ENCODE data around the gene PRICKLE2. TPM values are rescaled to one million over a fixed set of nuclear protein-coding genes. Genes with fewer than 3 reads are reported as not detected.

PRICKLE2 gene
- total RNA-seq, 1 donor from 2014 or later: not detected

DNA sequence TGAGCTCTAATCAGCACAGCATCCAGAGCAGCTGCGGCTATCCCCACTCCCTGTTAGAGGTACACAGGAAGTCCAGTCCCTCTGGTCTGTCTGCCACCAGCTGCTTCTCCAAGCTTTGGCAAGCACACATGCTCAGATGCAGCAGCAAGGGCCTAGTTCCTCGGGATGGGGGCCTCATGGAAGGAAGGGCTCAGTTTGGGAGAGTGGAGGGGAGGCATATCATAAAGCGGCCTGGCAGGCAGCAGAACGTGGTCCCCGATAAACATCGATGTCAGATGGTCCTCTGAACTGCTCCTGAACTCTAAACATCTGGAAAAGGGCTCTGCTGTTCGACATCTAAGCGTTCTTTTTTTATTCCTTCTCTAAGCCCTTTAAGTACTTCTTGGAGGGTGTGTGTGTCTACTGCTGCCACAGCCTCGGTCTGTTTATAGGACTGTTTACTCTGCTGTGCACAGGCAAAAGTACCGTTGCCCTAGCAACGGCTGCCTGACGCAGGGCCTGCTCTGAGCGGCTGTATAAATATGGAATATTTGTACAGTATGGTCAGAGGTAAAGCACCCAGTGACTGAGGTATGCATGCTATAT is 74.6 kb downstream of the PRICKLE2 start:
- H3K4me1 Mint-ChIP-seq (ENCODE audit: low read depth): no peaks in the 10 kb centered on the region
- no peak for DNase-seq (ENCODE audit: low spot score)
- intact Hi-C loops (cut with micrococcal nuclease): no loop called here
- H3K27me3 Mint-ChIP-seq (ENCODE audit: insufficient read depth): peaks cover 2% of the 10 kb centered on the region
- H3K36me3 Mint-ChIP-seq (ENCODE audit: low read depth): no peaks in the 10 kb centered on the region
- H3K27ac Mint-ChIP-seq: no peak overlapping the region
- H3K4me3 Mint-ChIP-seq: no peak overlapping the region
- no peaks in the 10 kb centered on the region for H3K9me3 Mint-ChIP-seq

DNA sequence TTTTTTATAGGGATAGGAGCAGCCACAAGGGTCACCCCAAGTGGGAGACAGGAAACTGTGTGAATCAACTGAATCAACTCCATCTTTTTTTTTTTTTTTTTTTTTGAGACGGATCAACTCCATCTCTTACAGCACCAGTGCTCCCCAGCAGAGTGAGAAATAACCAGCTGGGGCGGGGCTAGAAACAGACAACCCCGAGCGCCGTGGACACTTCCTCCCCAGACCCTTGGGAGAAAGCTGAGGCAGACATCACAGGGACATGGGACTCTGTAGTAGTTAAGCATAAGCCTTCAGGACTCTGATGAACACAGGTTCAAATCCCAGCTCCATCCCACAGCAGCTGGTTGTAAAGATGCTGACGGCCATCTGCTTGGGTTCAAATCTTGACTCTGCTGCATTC is 75.4 kb downstream of the PRICKLE2 start:
- no peaks in the 10 kb centered on the region for H3K4me1 Mint-ChIP-seq (ENCODE audit: low read depth)
- intact Hi-C loops (cut with micrococcal nuclease): no loop called here
- no peaks in the 10 kb centered on the region for H3K9me3 Mint-ChIP-seq
- peaks cover 2% of the 10 kb centered on the region for H3K27me3 Mint-ChIP-seq (ENCODE audit: insufficient read depth)
- DNase-seq (ENCODE audit: low spot score): no peak
- no peak overlapping the region for H3K4me3 Mint-ChIP-seq
- H3K27ac Mint-ChIP-seq: no peak overlapping the region
- H3K36me3 Mint-ChIP-seq (ENCODE audit: low read depth): no peaks in the 10 kb centered on the region

DNA sequence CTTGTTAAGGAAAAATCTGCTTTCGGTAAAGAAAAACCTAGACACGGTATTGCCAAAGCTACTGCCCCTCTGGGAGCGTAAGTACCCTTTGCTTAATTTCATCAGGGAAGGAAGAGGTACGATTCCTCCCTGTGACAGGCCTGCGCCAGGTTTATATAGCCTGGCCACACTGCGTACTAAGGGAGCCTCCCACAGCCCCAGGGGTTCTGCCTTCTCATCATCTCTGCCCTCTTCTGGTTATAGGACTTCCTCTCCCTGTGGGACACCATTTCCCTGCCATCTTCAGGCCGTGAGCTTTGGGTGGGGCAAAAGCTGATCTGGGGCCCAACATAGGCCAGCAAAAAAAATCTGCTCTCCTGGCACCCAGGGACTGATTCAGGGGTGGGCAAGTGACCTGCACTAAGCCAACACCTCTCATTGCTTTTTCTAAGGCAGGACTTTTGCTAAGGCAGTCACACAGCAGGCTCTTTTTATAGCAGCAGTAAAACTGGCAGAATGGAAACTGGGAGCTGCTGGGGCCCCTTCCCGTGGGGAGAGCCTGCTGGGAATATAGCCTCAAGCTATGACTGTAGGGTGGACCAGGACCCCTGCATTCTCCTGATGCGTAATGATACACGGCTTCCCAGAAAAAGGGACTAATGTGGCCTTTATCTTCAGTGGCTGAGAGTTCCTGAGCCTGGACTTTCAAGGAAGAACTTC is 76.2 kb downstream of the PRICKLE2 start:
- intact Hi-C loops (cut with micrococcal nuclease): no loop called here
- Mint-ChIP-seq H3K27me3 (ENCODE audit: insufficient read depth) (peaks cover 2% of the 10 kb centered on the region), H3K27ac (no peak overlapping the region), H3K36me3 (ENCODE audit: low read depth) (no peaks in the 10 kb centered on the region), H3K4me3 (no peak overlapping the region), H3K9me3 (no peaks in the 10 kb centered on the region), H3K4me1 (ENCODE audit: low read depth) (no peaks in the 10 kb centered on the region)
- no peak for DNase-seq (ENCODE audit: low spot score)

DNA sequence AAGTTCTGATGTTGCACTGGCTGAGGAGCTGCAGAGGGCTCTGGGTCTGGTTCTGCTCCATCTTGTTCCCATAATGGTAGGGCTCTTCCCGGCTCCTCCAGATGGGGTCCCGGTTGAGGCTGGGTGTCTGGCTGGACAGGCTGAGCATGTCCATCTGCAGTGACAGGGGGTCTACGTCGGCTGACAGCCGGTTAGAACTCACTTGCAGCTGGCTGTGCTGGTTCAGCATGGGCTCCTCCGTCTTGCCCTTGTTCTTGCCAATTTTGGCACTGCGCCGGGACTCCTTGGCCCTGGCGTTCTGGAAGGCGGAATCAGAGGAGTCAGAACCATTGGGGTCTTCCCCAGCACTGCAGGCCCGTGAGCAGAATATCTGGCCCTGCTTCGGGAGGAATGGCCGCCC is 78.1 kb downstream of the PRICKLE2 start:
- no peak overlapping the region for H3K4me3 Mint-ChIP-seq
- H3K36me3 Mint-ChIP-seq (ENCODE audit: low read depth): no peaks in the 10 kb centered on the region
- H3K9me3 Mint-ChIP-seq: no peaks in the 10 kb centered on the region
- no peaks in the 10 kb centered on the region for H3K4me1 Mint-ChIP-seq (ENCODE audit: low read depth)
- no peak for DNase-seq (ENCODE audit: low spot score)
- peaks cover 2% of the 10 kb centered on the region for H3K27me3 Mint-ChIP-seq (ENCODE audit: insufficient read depth)
- intact Hi-C loops (cut with micrococcal nuclease): no loop called here
- no peak overlapping the region for H3K27ac Mint-ChIP-seq

DNA sequence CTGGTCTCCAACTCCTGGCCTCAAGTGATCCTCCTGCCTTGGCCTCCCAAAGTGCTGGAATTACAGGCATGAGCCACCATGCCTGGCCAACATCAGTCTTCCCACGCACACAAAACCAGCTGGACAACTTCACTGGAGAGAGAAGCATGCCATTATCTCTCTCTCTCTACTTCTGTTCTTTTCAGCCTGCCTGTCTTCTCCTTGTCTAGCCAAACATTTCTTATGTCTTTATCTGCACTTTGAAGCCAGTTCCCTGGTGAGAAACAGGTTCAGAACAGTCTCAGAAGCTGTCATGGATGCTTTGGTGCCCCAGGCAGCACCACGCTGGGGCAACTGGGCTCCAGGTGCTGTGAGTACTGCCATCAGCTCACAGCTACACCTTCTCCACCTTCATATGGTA is 79.8 kb downstream of the PRICKLE2 start:
- no peak for DNase-seq (ENCODE audit: low spot score)
- H3K36me3 Mint-ChIP-seq (ENCODE audit: low read depth): no peaks in the 10 kb centered on the region
- peaks cover 5% of the 10 kb centered on the region for H3K27me3 Mint-ChIP-seq (ENCODE audit: insufficient read depth)
- no peak overlapping the region for H3K27ac Mint-ChIP-seq
- no peak overlapping the region for H3K4me3 Mint-ChIP-seq
- intact Hi-C loops (cut with micrococcal nuclease): no loop called here
- H3K9me3 Mint-ChIP-seq: no peaks in the 10 kb centered on the region
- H3K4me1 Mint-ChIP-seq (ENCODE audit: low read depth): no peaks in the 10 kb centered on the region

DNA sequence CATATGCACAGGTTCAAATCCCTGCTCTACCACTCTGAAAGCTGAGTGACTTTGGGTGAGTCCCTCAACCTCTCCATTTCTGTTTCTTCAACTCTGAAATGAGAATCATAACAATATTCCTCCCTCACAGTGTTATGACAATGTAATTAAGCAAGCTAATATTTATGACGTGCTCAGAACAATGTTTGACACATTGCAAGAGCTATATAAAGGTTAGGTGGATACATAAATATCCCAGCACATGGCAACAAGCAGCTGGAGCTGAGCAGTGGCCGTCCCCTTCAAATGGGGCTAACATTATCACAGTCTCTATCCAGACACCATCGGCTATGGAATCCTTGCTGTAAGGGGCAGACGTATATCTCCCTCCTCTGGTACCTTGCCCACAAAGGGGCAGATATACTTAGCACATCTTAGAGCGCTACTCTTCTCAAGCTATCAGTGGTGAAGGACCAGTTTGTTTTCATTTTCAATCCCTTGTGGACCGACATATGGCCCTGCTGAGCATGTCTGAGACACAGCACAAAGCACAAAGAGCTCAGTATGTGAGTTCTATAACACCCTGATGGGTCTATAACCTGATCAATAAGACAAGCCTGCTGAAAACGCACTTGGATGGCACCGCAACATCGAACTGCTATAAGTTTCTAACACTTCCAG is 80.9 kb downstream of the PRICKLE2 start:
- H3K27me3 Mint-ChIP-seq (ENCODE audit: insufficient read depth): peaks cover 5% of the 10 kb centered on the region
- no peak overlapping the region for H3K4me3 Mint-ChIP-seq

DNA sequence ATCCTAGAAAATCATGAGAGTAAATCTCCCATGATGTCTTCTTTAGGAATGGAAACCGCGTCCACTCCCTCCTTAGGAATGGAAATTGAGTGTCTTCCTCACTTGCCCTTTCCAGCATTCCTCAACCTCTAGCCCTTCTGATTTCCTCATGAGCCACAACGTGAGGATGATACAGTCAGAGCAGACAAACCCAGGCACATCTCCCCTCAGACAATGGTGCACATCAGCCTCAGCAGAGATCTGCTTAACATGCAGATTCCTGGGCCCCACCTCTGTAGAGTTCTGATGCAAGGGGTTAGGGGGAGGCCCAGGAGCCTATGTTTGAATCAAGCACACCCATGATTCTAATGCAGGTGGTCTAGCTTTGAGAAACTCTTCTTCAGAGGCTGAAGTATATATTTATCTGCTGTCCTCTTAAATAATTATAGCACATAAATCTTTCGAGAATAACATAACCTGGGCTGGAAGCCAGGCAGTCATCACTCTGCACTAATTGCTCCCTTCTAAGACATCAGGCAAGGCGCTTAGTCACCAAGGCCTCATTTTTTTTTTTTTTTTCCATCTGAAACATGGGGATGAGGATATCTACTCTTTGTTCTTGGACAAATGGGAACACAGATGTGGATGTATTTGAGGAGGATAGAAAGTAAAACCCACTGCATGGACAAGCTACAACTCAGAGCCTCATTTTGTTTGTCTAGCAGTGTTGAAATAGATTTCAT is 81.7 kb downstream of the PRICKLE2 start:
- Mint-ChIP-seq H3K27me3 (ENCODE audit: insufficient read depth) (peaks cover 5% of the 10 kb centered on the region), H3K36me3 (ENCODE audit: low read depth) (no peaks in the 10 kb centered on the region), H3K4me1 (ENCODE audit: low read depth) (no peaks in the 10 kb centered on the region), H3K4me3 (no peak overlapping the region), H3K9me3 (no peaks in the 10 kb centered on the region), H3K27ac (no peak overlapping the region)
- intact Hi-C loops (cut with micrococcal nuclease): no loop called here
- DNase-seq (ENCODE audit: low spot score): no peak

More for the DNA sequence above, 80.9 kb downstream of the PRICKLE2 start:
- H3K4me1 Mint-ChIP-seq (ENCODE audit: low read depth): no peaks in the 10 kb centered on the region
- H3K9me3 Mint-ChIP-seq: no peaks in the 10 kb centered on the region
- DNase-seq (ENCODE audit: low spot score): no peak
- H3K27ac Mint-ChIP-seq: no peak overlapping the region
- intact Hi-C loops (cut with micrococcal nuclease): no loop called here
- H3K36me3 Mint-ChIP-seq (ENCODE audit: low read depth): no peaks in the 10 kb centered on the region

DNA sequence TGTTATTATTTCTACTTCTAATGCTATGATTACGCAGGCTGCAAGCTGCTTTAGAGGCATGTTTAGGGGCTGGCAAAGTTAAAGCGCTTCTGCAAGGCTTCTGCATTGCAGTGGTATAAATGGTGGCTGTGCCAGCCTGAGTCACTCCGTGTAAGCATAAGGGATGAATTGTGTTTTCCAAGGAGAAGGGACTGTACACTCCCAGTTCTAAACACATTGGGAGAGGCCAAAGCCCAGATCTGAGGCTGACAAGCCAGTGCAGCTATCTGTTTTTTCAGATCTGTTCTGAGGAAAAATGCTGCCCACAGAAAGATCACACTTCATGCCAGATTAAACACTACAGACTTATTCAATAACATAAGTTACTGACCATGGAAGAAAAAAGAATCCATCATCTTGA is 83.8 kb downstream of the PRICKLE2 start:
- no peak for DNase-seq (ENCODE audit: low spot score)
- intact Hi-C loops (cut with micrococcal nuclease): no loop called here
- peaks cover 5% of the 10 kb centered on the region for H3K27me3 Mint-ChIP-seq (ENCODE audit: insufficient read depth)
- no peaks in the 10 kb centered on the region for H3K9me3 Mint-ChIP-seq
- no peak overlapping the region for H3K27ac Mint-ChIP-seq
- no peak overlapping the region for H3K4me3 Mint-ChIP-seq
- no peaks in the 10 kb centered on the region for H3K36me3 Mint-ChIP-seq (ENCODE audit: low read depth)
- no peaks in the 10 kb centered on the region for H3K4me1 Mint-ChIP-seq (ENCODE audit: low read depth)

DNA sequence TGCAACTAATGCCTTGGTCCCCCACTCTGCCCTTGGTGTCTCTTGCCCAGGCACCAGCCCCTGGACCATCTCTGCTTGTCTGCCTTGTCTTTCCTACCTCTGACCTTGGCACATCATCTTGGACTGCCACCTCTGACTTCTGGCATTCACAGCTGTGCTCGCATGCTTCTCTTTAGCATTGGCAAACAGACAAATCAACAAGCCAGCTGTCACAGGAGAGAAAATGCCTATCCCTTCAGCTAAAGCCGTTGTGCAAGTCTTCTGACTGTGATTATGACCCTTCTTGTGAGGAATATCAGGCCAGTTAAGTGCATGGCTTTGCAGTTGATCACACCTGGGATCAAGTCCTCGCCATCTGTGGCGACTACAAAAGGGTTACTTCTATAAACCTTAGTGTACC is 84.6 kb downstream of the PRICKLE2 start:
- H3K27ac Mint-ChIP-seq: no peak overlapping the region
- peaks cover 5% of the 10 kb centered on the region for H3K27me3 Mint-ChIP-seq (ENCODE audit: insufficient read depth)
- intact Hi-C loops (cut with micrococcal nuclease): no loop called here
- no peak overlapping the region for H3K4me3 Mint-ChIP-seq
- H3K36me3 Mint-ChIP-seq (ENCODE audit: low read depth): no peaks in the 10 kb centered on the region
- DNase-seq (ENCODE audit: low spot score): no peak
- no peaks in the 10 kb centered on the region for H3K9me3 Mint-ChIP-seq
- H3K4me1 Mint-ChIP-seq (ENCODE audit: low read depth): no peaks in the 10 kb centered on the region

DNA sequence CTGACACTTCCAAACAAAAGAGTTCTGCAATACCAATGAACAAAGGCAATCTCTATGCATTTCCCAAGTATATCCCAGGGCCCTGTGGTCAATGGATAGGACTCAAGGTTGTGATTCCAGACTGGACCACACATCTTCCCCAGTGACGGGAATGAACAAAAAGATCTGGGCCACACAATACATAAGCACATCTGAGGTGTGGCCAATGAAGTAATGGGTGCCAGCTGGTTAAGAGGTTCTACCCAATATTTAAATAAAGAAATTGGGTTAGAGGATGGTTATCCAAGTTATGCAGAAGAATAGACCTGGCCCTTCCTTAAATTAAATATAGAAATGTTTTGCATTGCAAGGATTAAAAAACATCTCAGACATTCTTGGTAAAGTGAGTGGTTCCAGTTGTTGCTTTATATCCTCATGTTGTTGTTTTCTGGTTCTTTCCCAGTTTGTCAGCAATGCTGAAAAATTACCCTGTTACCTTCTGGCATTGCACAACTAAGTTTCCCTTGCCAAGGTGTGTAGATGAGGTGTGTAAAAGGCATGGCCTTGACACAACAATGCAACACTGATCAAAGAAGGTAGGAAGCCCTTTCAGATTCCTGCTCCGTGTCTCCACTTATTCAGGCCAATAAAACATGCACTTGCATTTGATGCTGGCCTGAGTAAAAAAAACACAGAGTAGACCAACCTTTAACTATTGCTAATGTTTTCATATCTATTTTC is 86.5 kb downstream of the PRICKLE2 start:
- no peak for DNase-seq (ENCODE audit: low spot score)
- H3K27ac Mint-ChIP-seq: no peak overlapping the region
- H3K36me3 Mint-ChIP-seq (ENCODE audit: low read depth): no peaks in the 10 kb centered on the region
- intact Hi-C loops (cut with micrococcal nuclease): no loop called here
- no peak overlapping the region for H3K4me3 Mint-ChIP-seq
- H3K4me1 Mint-ChIP-seq (ENCODE audit: low read depth): no peaks in the 10 kb centered on the region
- no peaks in the 10 kb centered on the region for H3K9me3 Mint-ChIP-seq
- peaks cover 4% of the 10 kb centered on the region for H3K27me3 Mint-ChIP-seq (ENCODE audit: insufficient read depth)

DNA sequence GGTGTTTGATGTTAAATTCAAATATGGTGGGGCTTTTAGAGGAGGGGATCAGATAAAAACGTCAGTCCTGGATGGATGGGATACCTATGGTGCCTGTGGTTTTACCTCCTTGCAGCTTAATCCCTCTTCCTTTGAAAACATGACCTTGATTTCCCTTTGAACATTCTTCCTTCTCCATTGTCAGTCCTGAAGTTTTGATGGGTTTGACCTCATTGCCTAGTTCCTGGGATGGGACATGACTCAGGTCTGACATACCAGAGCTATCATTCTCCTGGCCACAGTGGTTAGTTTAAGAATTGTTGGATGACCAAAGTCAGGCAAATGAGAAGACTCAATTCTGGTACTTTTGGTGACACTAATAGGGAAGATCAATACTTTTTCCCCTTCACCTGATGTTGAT is 87.2 kb downstream of the PRICKLE2 start:
- intact Hi-C loops (cut with micrococcal nuclease): no loop called here
- Mint-ChIP-seq H3K4me1 (ENCODE audit: low read depth) (no peaks in the 10 kb centered on the region), H3K27me3 (ENCODE audit: insufficient read depth) (peaks cover 2% of the 10 kb centered on the region), H3K27ac (no peak overlapping the region), H3K4me3 (no peak overlapping the region), H3K36me3 (ENCODE audit: low read depth) (no peaks in the 10 kb centered on the region), H3K9me3 (no peaks in the 10 kb centered on the region)
- DNase-seq (ENCODE audit: low spot score): no peak

DNA sequence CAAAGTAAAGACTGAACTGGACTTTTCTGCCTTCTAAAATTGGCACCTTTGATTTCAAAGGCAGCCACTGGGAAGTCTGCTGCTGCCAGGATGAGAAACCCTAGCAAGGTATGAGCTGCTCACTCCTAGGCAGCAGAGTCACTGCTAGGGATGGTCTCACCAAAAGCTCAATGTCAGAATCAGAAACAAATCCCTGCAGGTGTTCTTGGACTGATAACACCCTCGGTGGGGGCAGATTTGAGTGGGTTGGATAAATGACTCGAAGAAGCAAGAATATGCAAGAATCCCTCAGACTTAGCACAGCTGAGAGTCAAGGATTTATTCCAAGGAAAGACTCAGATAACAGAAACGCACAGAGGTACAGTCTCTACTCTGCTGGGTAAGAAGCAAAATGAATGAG is 90.4 kb downstream of the PRICKLE2 start:
- Mint-ChIP-seq H3K9me3 (no peaks in the 10 kb centered on the region), H3K36me3 (ENCODE audit: low read depth) (no peaks in the 10 kb centered on the region), H3K4me1 (ENCODE audit: low read depth) (no peaks in the 10 kb centered on the region), H3K27ac (no peak overlapping the region), H3K27me3 (ENCODE audit: insufficient read depth) (no peaks in the 10 kb centered on the region), H3K4me3 (no peak overlapping the region)
- DNase-seq (ENCODE audit: low spot score): no peak
- intact Hi-C loops (cut with micrococcal nuclease): no loop called here

Data from activated T-helper 1 cell treated with anti-CD3 and anti-CD28 coated beads, Interleukin-12 subunit alpha, Interleukin-12 subunit beta, Interleukin-2, Interleukin-4 antibody, amounts not matched to agents 30 ng/mL and 10 ng/mL and 1 ng/mL, durations not matched to agents 14 hours and 24 hours and 36 hours (primary cell).